GM23248 (cell line): Measurements from ENCODE around the gene VSTM2B. TPM values are rescaled to one million over a fixed set of nuclear protein-coding genes. Genes with fewer than 3 reads are reported as not detected.
"Not testable (repeated sequence)": the region's sequence is repeated elsewhere in the genome, so short reads cannot be mapped to it uniquely, and the experiment has no call there.

ENCODE experiments used
- DNase-seq: peaks from one replicate; pipeline ENCODE4 v3.0.0-alpha.2; 2015
- H2AFZ ChIP-seq: fragments of 200-600 bp; sonication (generic); 2 replicates; pipeline ENCODE4 v1.6.1; 2016; ENCODE audit warnings: antibody characterized with exemption
- H3F3A ChIP-seq: fragments of 200-600 bp; sonication (generic); 2 replicates; pipeline ENCODE4 v1.6.1; 2016; ENCODE audit warnings: mild to moderate bottlenecking, antibody characterized with exemption, mixed run types; ENCODE audit not compliant: insufficient read depth
- H3K27ac ChIP-seq: fragments of 200-600 bp; sonication (generic); 2 replicates; pipeline ENCODE4 v1.5.1; 2016; ENCODE audit warnings: mild to moderate bottlenecking
- H3K27me3 ChIP-seq: fragments of 200-600 bp; sonication (generic); replicated peaks from 2 replicates; pipeline ENCODE4 v1.6.1; 2016; ENCODE audit warnings: mild to moderate bottlenecking; ENCODE audit not compliant: insufficient read depth
- H3K36me3 ChIP-seq: fragments of 200-600 bp; sonication (generic); 2 replicates; pipeline ENCODE4 v1.6.1; 2016; ENCODE audit warnings: low read depth, mild to moderate bottlenecking
- H3K4me1 ChIP-seq: fragments of 200-600 bp; sonication (generic); 2 replicates; pipeline ENCODE4 v1.6.1; 2016; ENCODE audit warnings: mild to moderate bottlenecking; ENCODE audit not compliant: insufficient read depth
- H3K4me2 ChIP-seq: fragments of 200-600 bp; sonication (generic); one replicate; pipeline ENCODE4 v1.6.1; 2016; ENCODE audit warnings: mild to moderate bottlenecking; ENCODE audit not compliant: unreplicated experiment
- H3K4me3 ChIP-seq: fragments of 200-600 bp; sonication (generic); 2 replicates; pipeline ENCODE4 v1.5.1; 2016; ENCODE audit warnings: mild to moderate bottlenecking
- H3K79me2 ChIP-seq: fragments of 200-600 bp; sonication (generic); 2 replicates; pipeline ENCODE4 v1.6.1; 2016; ENCODE audit warnings: mild to moderate bottlenecking; ENCODE audit not compliant: insufficient read depth
- H3K9ac ChIP-seq: fragments of 200-600 bp; sonication (generic); 2 replicates; pipeline ENCODE4 v1.6.1; 2016; ENCODE audit warnings: mild to moderate bottlenecking
- H3K9me2 ChIP-seq: fragments of 200-600 bp; sonication (generic); 2 replicates; pipeline ENCODE4 v1.6.1; 2016; ENCODE audit warnings: mixed run types, mild to moderate bottlenecking, moderate library complexity; ENCODE audit not compliant: insufficient read depth
- H3K9me3 ChIP-seq: fragments of 200-600 bp; sonication (generic); one replicate; pipeline ENCODE4 v1.6.1; 2017; ENCODE audit warnings: low read depth
- H4K20me1 ChIP-seq: fragments of 200-600 bp; sonication (generic); 2 replicates; pipeline ENCODE4 v1.6.0; 2016; ENCODE audit not compliant: insufficient read depth
- EZH2 ChIP-seq: fragments of 200-600 bp; sonication (generic); IDR thresholded peaks from 2 replicates; pipeline ENCODE4 v1.6.1; 2018; ENCODE audit warnings: antibody characterized with exemption, mild to moderate bottlenecking; ENCODE audit not compliant: insufficient read depth, poor library complexity, severe bottlenecking
- EZH2phosphoT487 ChIP-seq: fragments of 200-600 bp; sonication (generic); IDR thresholded peaks from 2 replicates; pipeline ENCODE4 v1.6.1; 2018; ENCODE audit warnings: antibody characterized with exemption, moderate library complexity, mild to moderate bottlenecking, low read depth; ENCODE audit not compliant: insufficient read depth
- WGBS, 2 experiments: methylation state at CpG; one replicate each; pipeline ENCODE4 v1.1.6; 2015 to 2017; ENCODE audit warnings: low lambda C conversion rate in 2 of 2, low coverage in 1 of 2; ENCODE audit errors: missing lambda C conversion rate in 2 of 2; 5-methylcytosine and 5-hydroxymethylcytosine counted together
- in situ Hi-C: fragments of 300-500 bp; cut with MboI; formaldehyde crosslinking; loops from 2 replicates; pipeline ENCODE4 v1.15.0; 2020
- polyA plus RNA-seq: library from polyadenylated mRNA; unstranded; fragments of >200 nt; fragmentation: Nextera tagmentation; extraction: Ambion mirVana; gene quantifications from 2 replicates; pipeline ENCODE4 v1.2.1, GENCODE V29; 2016
- total RNA-seq: library from RNA; depleted of rRNA; stranded (reverse); fragments of >200 nt; shearing (Covaris generic); gene quantifications from 2 replicates; pipeline ENCODE4 v1.2.3, GENCODE V29; 2014

VSTM2B gene
- total and polyA plus RNA-seq, 2 experiments from 2014 or later: not detected

DNA sequence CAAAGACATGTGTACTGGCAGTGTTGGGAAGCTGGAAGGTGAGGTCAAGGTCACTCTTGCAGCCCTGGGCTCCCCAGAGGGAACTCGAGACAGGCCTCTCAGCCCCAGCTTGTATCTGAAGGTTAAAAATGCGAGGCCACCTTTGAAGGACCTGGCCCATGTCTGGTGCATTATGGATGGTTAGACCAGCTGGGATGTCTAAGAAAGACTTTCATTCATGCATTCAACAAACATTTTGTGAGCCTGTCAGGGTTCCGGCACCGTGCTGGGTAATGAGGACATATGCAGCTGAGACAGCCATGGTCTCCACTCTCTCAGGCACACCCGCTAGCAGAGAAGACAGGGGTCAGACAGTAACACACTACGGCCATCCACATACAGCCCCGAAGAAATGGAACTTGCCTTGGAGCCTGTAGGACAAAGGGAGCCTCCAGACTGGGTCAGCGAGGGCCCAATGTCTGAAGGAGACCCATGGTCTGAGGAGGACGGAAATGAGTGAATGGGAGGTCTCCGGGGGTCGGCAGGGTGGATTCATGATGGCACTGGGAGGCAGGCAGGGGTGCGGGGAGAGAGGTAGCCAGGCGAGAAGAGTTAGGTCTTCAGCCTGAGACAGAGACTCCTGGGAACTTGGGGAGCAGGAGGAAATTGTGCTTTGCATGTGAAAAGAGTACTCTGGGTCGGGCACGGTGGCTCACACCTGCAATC lies 19.0 kb downstream of the VSTM2B start:
- Histone ChIP-seq H3K9me2 (no peaks in the 10 kb centered on the region), H3K36me3 (no peaks in the 10 kb centered on the region), H3K9ac (no peak overlapping the region), H3K9me3 (no peaks in the 10 kb centered on the region), H4K20me1 (no peaks in the 10 kb centered on the region), H3K27ac (no peak overlapping the region), H3K27me3 (no peaks in the 10 kb centered on the region), H3K79me2 (no peaks in the 10 kb centered on the region), H3K4me3 (no peak overlapping the region), H3F3A (no peaks in the 10 kb centered on the region), H3K4me1 (no peaks in the 10 kb centered on the region), H2AFZ (no peak overlapping the region), H3K4me2 (no peak overlapping the region)
- WGBS, 2 experiments: 50 to 56% methylated on average over 15 of the region's 15 CpGs
- no peak for DNase-seq
- no peak for TF ChIP-seq EZH2
- no peak for TF ChIP-seq EZH2phosphoT487
- in situ Hi-C loops: no loop called here

DNA sequence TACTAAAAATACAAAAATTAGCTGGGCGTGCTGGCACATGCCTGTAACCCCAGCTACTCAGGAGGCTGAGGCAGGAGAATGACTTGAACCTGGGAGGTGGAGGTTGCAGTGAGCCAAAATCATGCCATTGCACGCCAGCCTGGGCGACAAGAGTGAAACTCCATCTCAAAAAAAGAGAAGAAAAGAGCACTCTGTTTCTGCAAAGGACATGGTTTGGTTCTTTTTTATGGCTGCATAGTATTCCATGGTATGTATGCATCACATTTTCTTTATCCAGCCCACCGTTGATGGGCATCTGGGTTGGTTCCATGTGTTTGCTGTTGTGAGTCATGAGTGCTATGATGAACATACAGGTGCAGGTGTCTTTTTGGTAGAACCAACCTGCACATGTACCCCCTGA lies 19.7 kb downstream of the VSTM2B start:
- H3K9ac ChIP-seq, H3K4me2 ChIP-seq, H2AFZ ChIP-seq, H3K27ac ChIP-seq, H3K4me1 ChIP-seq, H3K4me3 ChIP-seq, H3K9me2 ChIP-seq, DNase-seq, H3F3A ChIP-seq, H3K36me3 ChIP-seq, H3K27me3 ChIP-seq, in situ Hi-C loops, H3K79me2 ChIP-seq, H3K9me3 ChIP-seq, H4K20me1 ChIP-seq: not testable (repeated sequence)
- WGBS, 2 experiments: 42 to 48% methylated on average over 4 of the region's 4 CpGs

- no peak for DNase-seq
- H3F3A ChIP-seq: no peaks in the 10 kb centered on the region
- no peaks in the 10 kb centered on the region for H3K9me3 ChIP-seq
- no peaks in the 10 kb centered on the region for H3K4me1 ChIP-seq
- no peak overlapping the region for H3K4me2 ChIP-seq
- H2AFZ ChIP-seq: no peak overlapping the region
- no peaks in the 10 kb centered on the region for H4K20me1 ChIP-seq
- H3K27ac ChIP-seq: no peak overlapping the region
- in situ Hi-C loops: no loop called here
- no peaks in the 10 kb centered on the region for H3K9me2 ChIP-seq
- H3K36me3 ChIP-seq: no peaks in the 10 kb centered on the region
- TF ChIP-seq EZH2phosphoT487: no peak
- TF ChIP-seq EZH2: no peak
- H3K27me3 ChIP-seq: no peaks in the 10 kb centered on the region
- H3K4me3 ChIP-seq: no peak overlapping the region
- H3K79me2 ChIP-seq: no peaks in the 10 kb centered on the region
- H3K9ac ChIP-seq: no peak overlapping the region
- 41 to 44% methylated on average over 8 of the region's 8 CpGs for WGBS, 2 experiments
These were observed 20.2 kb downstream of the VSTM2B start for GRCh38 chr19:29545866-29546582.

DNA sequence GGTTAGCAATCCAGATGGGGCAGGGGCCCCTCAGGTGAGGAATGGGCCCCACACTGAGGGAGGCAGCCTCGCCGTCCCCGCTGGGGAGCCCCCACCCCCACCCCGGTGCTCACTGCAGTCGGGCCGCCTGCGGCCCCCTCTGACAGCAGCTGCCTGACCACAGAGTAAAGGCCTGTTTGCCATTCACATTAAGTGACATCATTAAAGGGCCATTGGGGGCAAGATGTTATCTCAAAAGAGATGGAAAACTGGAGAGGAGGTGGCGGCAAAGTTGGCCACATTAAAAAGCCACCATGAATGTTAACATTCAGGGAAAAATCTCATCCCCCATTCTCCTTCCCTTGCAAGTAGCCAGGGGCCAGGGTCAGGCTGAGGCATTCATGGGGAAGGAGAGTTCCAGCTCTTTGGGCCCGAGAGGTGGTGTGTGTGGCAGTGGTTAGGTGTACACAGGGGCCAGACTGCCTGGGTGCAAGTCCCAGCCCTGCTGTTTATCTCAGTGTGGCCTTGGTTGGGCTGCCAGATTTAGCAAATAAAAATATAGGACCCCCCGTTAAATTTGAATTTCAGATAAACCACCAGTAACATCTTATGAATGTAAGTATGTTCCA lies 20.9 kb downstream of the VSTM2B start:
- 16 to 26% methylated on average over 3 to 10 of the region's 10 CpGs for WGBS, 2 experiments
- Histone ChIP-seq H3K4me3 (no peak overlapping the region), H3K27ac (no peak overlapping the region), H3F3A (no peaks in the 10 kb centered on the region), H3K79me2 (no peaks in the 10 kb centered on the region), H3K4me1 (no peaks in the 10 kb centered on the region), H4K20me1 (no peaks in the 10 kb centered on the region), H3K4me2 (no peak overlapping the region), H2AFZ (no peak overlapping the region), H3K9me3 (no peaks in the 10 kb centered on the region), H3K9me2 (no peaks in the 10 kb centered on the region), H3K9ac (no peak overlapping the region), H3K27me3 (no peaks in the 10 kb centered on the region), H3K36me3 (no peaks in the 10 kb centered on the region)
- TF ChIP-seq EZH2phosphoT487 (no peak), EZH2 (no peak)
- in situ Hi-C loops: no loop called here
- no peak for DNase-seq
